Keratinocyte (primary cell): ENCODE data around the gene LDLR. TPM values are rescaled to one million over a fixed set of nuclear protein-coding genes. Genes with fewer than 3 reads are reported as not detected.

ENCODE experiments used
- DNase-seq: peaks from one replicate; pipeline ENCODE4 v3.0.0-alpha.2; 2011; ENCODE audit warnings: low read depth, missing footprints, low spot score
- FAIRE-seq: peaks from 2 replicates; lab custom pipeline; 2011; peaks lifted over from hg19 to GRCh38; lab: Jason Lieb, UNC
- H2AFZ ChIP-seq: 2 replicates; pipeline ENCODE4 v1.6.0; 2012; ENCODE audit warnings: low read length, control low read depth, inconsistent platforms; ENCODE audit not compliant: control insufficient read depth
- H3K27ac ChIP-seq: 2 replicates; pipeline ENCODE4 v1.5.1; 2011; ENCODE audit warnings: low read length; ENCODE audit not compliant: control insufficient read depth, insufficient read depth
- H3K27me3 ChIP-seq: 3 replicates; pipeline ENCODE4 v1.6.0; 2011; ENCODE audit warnings: low read length; ENCODE audit not compliant: control insufficient read depth, insufficient read depth; ENCODE audit errors: extremely low read depth
- H3K36me3 ChIP-seq, 2 experiments: 2 replicates in 1 of 2; 3 replicates in 1 of 2; pipeline ENCODE4 v1.5.1; 2011; ENCODE audit warnings: low read length in 2 of 2, mild to moderate bottlenecking in 1 of 2; ENCODE audit not compliant: control insufficient read depth in 2 of 2, insufficient read depth in 2 of 2; ENCODE audit errors: extremely low read depth in 1 of 2
- H3K4me1 ChIP-seq: 3 replicates; pipeline ENCODE4 v1.5.1; 2011; ENCODE audit warnings: low read length; ENCODE audit not compliant: control insufficient read depth, insufficient read depth; ENCODE audit errors: extremely low read depth
- H3K4me2 ChIP-seq: 3 replicates; pipeline ENCODE4 v1.6.0; 2011; ENCODE audit warnings: low read depth, low read length; ENCODE audit not compliant: control insufficient read depth, insufficient read depth; ENCODE audit errors: extremely low read depth
- H3K4me3 ChIP-seq, 3 experiments: fragments of 200-600 bp in 1 of 3; sonication (generic) in 1 of 3; 2 replicates in 2 of 3; 3 replicates in 1 of 3; pipeline ENCODE4 v1.5.1; 2011 to 2016; ENCODE audit warnings: low read length in 3 of 3, mild to moderate bottlenecking in 3 of 3, control low read depth in 2 of 3, inconsistent platforms in 1 of 3, low read depth in 1 of 3, mixed read lengths in 1 of 3, mixed run types in 1 of 3, moderate library complexity in 1 of 3; ENCODE audit not compliant: control insufficient read depth in 2 of 3, insufficient read depth in 2 of 3; ENCODE audit errors: extremely low read depth in 1 of 3
- H3K79me2 ChIP-seq: 2 replicates; pipeline ENCODE4 v1.6.0; 2012; ENCODE audit warnings: low read length; ENCODE audit not compliant: control insufficient read depth, insufficient read depth
- H3K9ac ChIP-seq: 3 replicates; pipeline ENCODE4 v1.6.0; 2011; ENCODE audit warnings: low read length; ENCODE audit not compliant: control insufficient read depth, insufficient read depth; ENCODE audit errors: extremely low read depth
- H3K9me1 ChIP-seq: 3 replicates; pipeline ENCODE4 v1.6.0; 2011; ENCODE audit warnings: low read length; ENCODE audit not compliant: control insufficient read depth, insufficient read depth; ENCODE audit errors: extremely low read depth
- H3K9me3 ChIP-seq: 2 replicates; pipeline ENCODE4 v1.5.1; 2012; ENCODE audit warnings: low read depth, low read length; ENCODE audit not compliant: control insufficient read depth
- H4K20me1 ChIP-seq: 3 replicates; pipeline ENCODE4 v1.6.0; 2011; ENCODE audit warnings: low read length; ENCODE audit not compliant: control insufficient read depth, insufficient read depth; ENCODE audit errors: extremely low read depth
- EZH2 ChIP-seq: IDR thresholded peaks from one replicate; pipeline ENCODE4 v1.6.1; 2012; ENCODE audit warnings: inconsistent platforms, mild to moderate bottlenecking, low read length, moderate library complexity
- dilution Hi-C: fragments of 300-500 bp; cut with MboI; formaldehyde crosslinking; loops from one replicate; pipeline ENCODE4 v1.7.0; 2020; ENCODE audit warnings: low sequenced_read_pairs; ENCODE audit not compliant: extremely low pct_ligation_motif_present
- polyA plus RNA-seq, 5 experiments: library from polyadenylated mRNA; depleted of rRNA in 3 of 5; stranded (reverse) in 3 of 5; stranded (forward) in 1 of 5; unstranded in 1 of 5; fragments of >200 nt; gene quantifications; 1 replicate in 1 of 5; 2 replicates in 3 of 5; 3 replicates in 1 of 5; pipeline versions ENCODE4 v1.2.1 to v1.2.3, GENCODE V29; 2011 to 2012; ENCODE audit warnings: missing spikeins in 2 of 5, low read depth in 1 of 5, low replicate concordance in 1 of 5
- TF ChIP-seq, protein P1 (sequence below), 3 experiments: IDR thresholded peaks in 1 of 3; conservative IDR thresholded peaks in 1 of 3; optimal IDR thresholded peaks in 1 of 3; 2 replicates in 2 of 3; 3 replicates in 1 of 3; pipeline versions ENCODE3 to v1.5.1; 2011; ENCODE audit warnings: low read length in 3 of 3, mild to moderate bottlenecking in 3 of 3, moderate library complexity in 2 of 3, control low read depth in 1 of 3, inconsistent platforms in 1 of 3; ENCODE audit not compliant: insufficient read depth in 2 of 3; ENCODE audit errors: extremely low read depth in 1 of 3

LDLR gene
- polyA plus RNA-seq, 1 donor (not counting 4 experiments of a cell fraction or from before 2014, with no cell fraction given): 241 TPM

- H3K79me2 ChIP-seq: no peaks in the 10 kb centered on the region
- no peak overlapping the region for H3K4me2 ChIP-seq
- H3K4me1 ChIP-seq: peaks cover 7% of the 10 kb centered on the region
- H3K4me3 ChIP-seq: no peak overlapping the region
- no peaks in the 10 kb centered on the region for H3K9me3 ChIP-seq
- TF ChIP-seq EZH2: no peak
- TF ChIP-seq, protein P1, sequence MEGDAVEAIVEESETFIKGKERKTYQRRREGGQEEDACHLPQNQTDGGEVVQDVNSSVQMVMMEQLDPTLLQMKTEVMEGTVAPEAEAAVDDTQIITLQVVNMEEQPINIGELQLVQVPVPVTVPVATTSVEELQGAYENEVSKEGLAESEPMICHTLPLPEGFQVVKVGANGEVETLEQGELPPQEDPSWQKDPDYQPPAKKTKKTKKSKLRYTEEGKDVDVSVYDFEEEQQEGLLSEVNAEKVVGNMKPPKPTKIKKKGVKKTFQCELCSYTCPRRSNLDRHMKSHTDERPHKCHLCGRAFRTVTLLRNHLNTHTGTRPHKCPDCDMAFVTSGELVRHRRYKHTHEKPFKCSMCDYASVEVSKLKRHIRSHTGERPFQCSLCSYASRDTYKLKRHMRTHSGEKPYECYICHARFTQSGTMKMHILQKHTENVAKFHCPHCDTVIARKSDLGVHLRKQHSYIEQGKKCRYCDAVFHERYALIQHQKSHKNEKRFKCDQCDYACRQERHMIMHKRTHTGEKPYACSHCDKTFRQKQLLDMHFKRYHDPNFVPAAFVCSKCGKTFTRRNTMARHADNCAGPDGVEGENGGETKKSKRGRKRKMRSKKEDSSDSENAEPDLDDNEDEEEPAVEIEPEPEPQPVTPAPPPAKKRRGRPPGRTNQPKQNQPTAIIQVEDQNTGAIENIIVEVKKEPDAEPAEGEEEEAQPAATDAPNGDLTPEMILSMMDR (optimal IDR thresholded peaks at IDR 0.05 in 1 of 3, IDR thresholded peaks at IDR 0.05 in 1 of 3, conservative IDR thresholded peaks at IDR 0.05 in 1 of 3; ENCODE audit: extremely low read depth in 1 of 3, insufficient read depth in 2 of 3, low read length in 3 of 3): no peak
- H3K27ac ChIP-seq: no peak overlapping the region
- DNase-seq (no peak), FAIRE-seq (no peak)
- no peaks in the 10 kb centered on the region for H3K9me1 ChIP-seq
- H2AFZ ChIP-seq: no peak overlapping the region
- dilution Hi-C loops: no loop called here
- H3K9ac ChIP-seq: no peak overlapping the region
- H3K36me3 ChIP-seq: peaks cover 22 to 28% of the 10 kb centered on the region in 2 experiments
- no peaks in the 10 kb centered on the region for H3K27me3 ChIP-seq
- H4K20me1 ChIP-seq: peaks cover 2% of the 10 kb centered on the region
Observed at GRCh38 chr19:11053817-11054195, 35.5 kb upstream of the LDLR start.

DNA sequence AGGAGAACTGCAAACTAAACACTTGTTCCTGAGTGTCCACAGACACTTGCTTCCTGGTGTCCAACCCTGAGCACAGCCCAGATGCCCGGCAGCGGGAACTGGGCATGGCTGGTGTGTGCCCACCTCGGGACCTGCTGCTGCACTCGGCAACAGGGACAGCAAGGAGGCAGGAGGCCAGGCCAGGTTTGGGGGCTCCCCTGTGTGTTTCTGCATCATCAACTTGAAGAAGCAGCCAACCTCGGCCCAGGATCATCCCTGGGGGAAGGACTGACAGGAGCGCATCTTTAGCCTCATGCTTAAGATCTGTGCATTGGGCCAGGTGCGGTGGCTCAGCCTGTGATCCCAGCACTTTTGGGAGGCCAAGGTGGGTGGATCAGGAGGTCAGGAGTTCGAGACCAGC lies 35.1 kb upstream of the LDLR start:
- Histone ChIP-seq H3K27ac (no peak overlapping the region), H3K9me3 (no peaks in the 10 kb centered on the region), H3K4me2 (no peak overlapping the region), H4K20me1 (peaks cover 2% of the 10 kb centered on the region), H3K4me3 (no peak overlapping the region), H3K9ac (no peak overlapping the region), H3K27me3 (no peaks in the 10 kb centered on the region), H3K9me1 (no peaks in the 10 kb centered on the region), H3K79me2 (no peaks in the 10 kb centered on the region), H3K4me1 (peaks cover 3% of the 10 kb centered on the region), H3K36me3 (peaks cover 22 to 28% of the 10 kb centered on the region in 2 experiments), H2AFZ (no peak overlapping the region)
- no peak for FAIRE-seq
- DNase-seq: no peak
- dilution Hi-C loops: no loop called here
- no peak for TF ChIP-seq EZH2
- TF ChIP-seq, protein P1 (optimal IDR thresholded peaks at IDR 0.05 in 1 of 3, IDR thresholded peaks at IDR 0.05 in 1 of 3, conservative IDR thresholded peaks at IDR 0.05 in 1 of 3; ENCODE audit: extremely low read depth in 1 of 3, insufficient read depth in 2 of 3, low read length in 3 of 3): no peak
